H1 (cell line): ENCODE results near the gene FAM83F. TPM values are rescaled to one million over a fixed set of nuclear protein-coding genes. Genes with fewer than 3 reads are reported as not detected.

ENCODE experiments used
- SIN3A ChIP-seq, 2 experiments: IDR thresholded peaks in 1 of 2; conservative IDR thresholded peaks in 1 of 2; 2 replicates each; pipeline ENCODE4 v1.6.1; 2011 to 2012; ENCODE audit warnings: low read length in 2 of 2, improper control_type of control experiment in 1 of 2, low read depth in 1 of 2, mild to moderate bottlenecking in 1 of 2
- SRF ChIP-seq: IDR thresholded peaks from 2 replicates; pipeline ENCODE4 v1.6.1; 2011; ENCODE audit warnings: mild to moderate bottlenecking, low read depth, low read length, moderate library complexity
- polyA plus RNA-seq, 7 experiments: library from polyadenylated mRNA; depleted of rRNA in 3 of 7; stranded (reverse) in 5 of 7; unstranded in 2 of 7; fragments of >200 nt in 5 of 7; fragments of 200-250 nt in 2 of 7; gene quantifications; 1 replicate in 5 of 7; 2 replicates in 1 of 7; 4 replicates in 1 of 7; pipeline versions ENCODE4 v1.2.1 to v1.2.3, GENCODE V29; 2011 to 2013; ENCODE audit warnings: missing spikeins in 2 of 7, mixed read lengths in 2 of 7
- total RNA-seq: library from RNA; stranded (reverse); fragmentation: NEBNext Ultra II Directional; extraction: Animal tissue kit (Norgen Biotek cat#: 25700); gene quantifications from 2 replicates; pipeline ENCODE4 v1.2.1, GENCODE V29; 2021

FAM83F gene
- total and polyA plus RNA-seq, 2 of the 8 experiments (the other 6 are each of a cell fraction or from before 2014, with no cell fraction given) = 8.6 to 18.9 TPM

- TF ChIP-seq SRF (no peak), SIN3A (conservative IDR thresholded peaks at IDR 0.05 in 1 of 2, IDR thresholded peaks at IDR 0.05 in 1 of 2; ENCODE audit: low read depth in 1 of 2, low read length in 2 of 2) (no peak)
These were observed 32.7 kb downstream of the FAM83F start (continued) for GRCh38 chr22:40027191-40028097.
